ENCODE data around the gene WNT7B. TPM values are rescaled to one million over a fixed set of nuclear protein-coding genes. Genes with fewer than 3 reads are reported as not detected.

WNT7B gene
- total RNA-seq, 1 donor from 2014 or later: 3.7 TPM

DNA sequence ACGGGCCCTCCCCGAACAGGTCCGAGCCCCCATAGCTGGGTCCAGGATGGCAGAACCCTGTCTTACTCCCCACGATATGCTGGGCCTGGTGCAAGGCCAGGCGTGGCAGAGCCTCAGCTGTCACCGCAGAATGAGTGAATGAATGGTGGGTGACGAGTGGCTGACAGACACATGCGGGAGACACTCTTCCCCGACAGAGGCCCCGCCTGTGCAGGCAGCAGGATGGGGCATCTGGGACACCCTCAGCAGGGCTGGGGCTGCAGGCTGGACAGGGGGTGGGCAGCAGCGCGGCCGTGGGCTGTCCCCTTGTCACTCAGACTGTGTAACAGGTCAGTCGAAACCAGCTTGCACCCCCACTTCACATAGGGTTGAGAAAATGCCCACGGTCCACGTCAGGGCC, 18.0 kb downstream of the WNT7B start:
- no peak for DNase-seq (ENCODE audit: low spot score, unreplicated experiment)
- Mint-ChIP-seq H3K9me3 (ENCODE audit: low read depth) (no peaks in the 10 kb centered on the region), H3K36me3 (ENCODE audit: insufficient read depth) (no peaks in the 10 kb centered on the region), H3K27ac (no peak overlapping the region), H3K4me3 (ENCODE audit: low read depth) (no peak overlapping the region), H3K27me3 (peaks cover 2% of the 10 kb centered on the region), H3K4me1 (ENCODE audit: low read depth) (peaks cover 1% of the 10 kb centered on the region)
- TF ChIP-seq CTCF (IDR thresholded peaks at IDR 0.05; ENCODE audit: unreplicated experiment): no peak

DNA sequence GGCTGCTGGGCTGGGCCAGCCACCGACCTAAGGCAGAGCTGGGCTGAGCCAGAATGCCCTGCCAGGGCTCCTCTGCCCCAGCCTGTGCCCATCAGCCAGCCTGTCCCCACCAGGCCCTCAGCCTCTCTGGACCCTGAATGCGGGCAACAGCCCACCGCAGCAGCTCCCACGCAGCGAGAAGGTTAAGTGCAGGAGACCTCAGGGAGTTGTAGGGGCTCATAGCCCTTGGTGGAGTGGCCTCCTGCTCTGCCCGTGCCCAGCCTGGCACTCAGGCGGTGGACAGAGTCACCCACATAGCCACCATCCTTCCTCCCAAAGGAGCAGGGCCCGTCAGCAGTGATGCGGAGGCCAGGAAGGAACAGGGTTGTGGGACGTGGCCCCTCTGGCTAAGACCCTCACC, 19.1 kb downstream of the WNT7B start:
- DNase-seq (ENCODE audit: low spot score, unreplicated experiment): no peak
- H3K4me1 Mint-ChIP-seq (ENCODE audit: low read depth): peaks cover 4% of the 10 kb centered on the region
- peaks cover 8% of the 10 kb centered on the region for H3K27me3 Mint-ChIP-seq
- no peak overlapping the region for H3K4me3 Mint-ChIP-seq (ENCODE audit: low read depth)
- no peaks in the 10 kb centered on the region for H3K36me3 Mint-ChIP-seq (ENCODE audit: insufficient read depth)
- no peaks in the 10 kb centered on the region for H3K9me3 Mint-ChIP-seq (ENCODE audit: low read depth)
- TF ChIP-seq CTCF (IDR thresholded peaks at IDR 0.05; ENCODE audit: unreplicated experiment): no peak
- H3K27ac Mint-ChIP-seq: no peak overlapping the region

DNA sequence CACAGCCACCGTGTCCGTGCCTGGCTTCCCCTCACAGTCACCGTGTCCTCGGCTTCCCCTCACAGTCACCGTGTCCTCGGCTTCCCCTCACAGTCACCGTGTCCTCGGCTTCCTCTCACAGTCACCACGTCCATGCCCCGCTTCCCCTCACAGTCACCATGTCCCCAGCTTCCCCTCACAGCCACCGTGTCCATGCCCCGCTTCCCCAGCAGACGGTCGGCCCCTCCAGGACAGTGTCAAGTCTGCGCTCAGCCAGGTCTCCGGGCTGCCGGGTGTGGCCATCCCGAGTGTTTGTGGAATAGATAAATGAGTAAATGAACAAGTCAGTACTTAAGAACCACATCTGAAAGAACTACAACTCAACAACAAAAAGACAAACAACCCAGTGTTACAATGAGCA, 23.8 kb downstream of the WNT7B start:
- Mint-ChIP-seq H3K27ac (no peak overlapping the region), H3K4me1 (ENCODE audit: low read depth) (peaks cover 2% of the 10 kb centered on the region), H3K27me3 (peaks cover 15% of the 10 kb centered on the region), H3K36me3 (ENCODE audit: insufficient read depth) (peaks cover 2% of the 10 kb centered on the region), H3K9me3 (ENCODE audit: low read depth) (no peaks in the 10 kb centered on the region), H3K4me3 (ENCODE audit: low read depth) (no peak overlapping the region)
- no peak for DNase-seq (ENCODE audit: low spot score, unreplicated experiment)
- TF ChIP-seq CTCF (IDR thresholded peaks at IDR 0.05; ENCODE audit: unreplicated experiment): no peak

DNA sequence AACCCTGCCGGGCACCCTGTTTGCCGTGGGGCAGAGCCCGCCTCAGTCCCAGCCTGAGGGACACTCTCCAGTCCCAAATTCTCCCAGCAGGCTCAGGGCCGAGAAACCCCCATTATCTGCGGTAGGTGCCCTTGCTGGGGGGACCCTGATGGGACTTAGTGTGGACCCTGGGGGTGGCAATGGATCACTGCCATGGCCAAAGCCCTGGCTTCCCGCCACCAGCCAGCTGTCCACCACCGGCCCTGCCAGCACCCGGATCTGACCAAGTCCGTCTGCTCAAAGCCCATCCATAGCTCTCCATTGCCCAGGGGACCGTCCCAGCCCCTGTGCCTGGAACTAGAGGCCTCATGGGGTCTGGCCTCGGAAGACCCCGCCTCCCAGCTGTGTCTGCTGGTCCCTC, 24.4 kb downstream of the WNT7B start:
- no peak overlapping the region for H3K27ac Mint-ChIP-seq
- peaks cover 2% of the 10 kb centered on the region for H3K36me3 Mint-ChIP-seq (ENCODE audit: insufficient read depth)
- H3K4me3 Mint-ChIP-seq (ENCODE audit: low read depth): no peak overlapping the region
- H3K4me1 Mint-ChIP-seq (ENCODE audit: low read depth): peaks cover 2% of the 10 kb centered on the region
- no peak for TF ChIP-seq CTCF (IDR thresholded peaks at IDR 0.05; ENCODE audit: unreplicated experiment)
- H3K9me3 Mint-ChIP-seq (ENCODE audit: low read depth): no peaks in the 10 kb centered on the region
- H3K27me3 Mint-ChIP-seq: peaks cover 18% of the 10 kb centered on the region
- DNase-seq (ENCODE audit: low spot score, unreplicated experiment): no peak

- H3K4me1 Mint-ChIP-seq (ENCODE audit: low read depth): peaks cover 2% of the 10 kb centered on the region
- no peak overlapping the region for H3K4me3 Mint-ChIP-seq (ENCODE audit: low read depth)
- H3K27me3 Mint-ChIP-seq: peaks cover 22% of the 10 kb centered on the region
- no peak overlapping the region for H3K27ac Mint-ChIP-seq
- no peaks in the 10 kb centered on the region for H3K9me3 Mint-ChIP-seq (ENCODE audit: low read depth)
- no peak for TF ChIP-seq CTCF (IDR thresholded peaks at IDR 0.05; ENCODE audit: unreplicated experiment)
- peaks cover 2% of the 10 kb centered on the region for H3K36me3 Mint-ChIP-seq (ENCODE audit: insufficient read depth)
- no peak for DNase-seq (ENCODE audit: low spot score, unreplicated experiment)
These were observed 24.8 kb downstream of the WNT7B start for GRCh38 chr22:45952151-45952550.

All from progenitor cell of endocrine pancreas (in vitro differentiated cells).